ENCODE data around the gene GINM1. TPM values are rescaled to one million over a fixed set of nuclear protein-coding genes. Genes with fewer than 3 reads are reported as not detected.

GINM1 gene
- polyA plus RNA-seq, 10 donors = 40.5 to 56.7 (median 49.7) TPM

- no peak for DNase-seq
These were observed 15.2 kb downstream of the GINM1 start for GRCh38 chr6:149581349-149581748.

- DNase-seq = no peak
These were observed 20.0 kb downstream of the GINM1 start for GRCh38 chr6:149586149-149586548.

- no peak for DNase-seq
These were observed 26.8 kb downstream of the GINM1 start for GRCh38 chr6:149592983-149593382.

DNA sequence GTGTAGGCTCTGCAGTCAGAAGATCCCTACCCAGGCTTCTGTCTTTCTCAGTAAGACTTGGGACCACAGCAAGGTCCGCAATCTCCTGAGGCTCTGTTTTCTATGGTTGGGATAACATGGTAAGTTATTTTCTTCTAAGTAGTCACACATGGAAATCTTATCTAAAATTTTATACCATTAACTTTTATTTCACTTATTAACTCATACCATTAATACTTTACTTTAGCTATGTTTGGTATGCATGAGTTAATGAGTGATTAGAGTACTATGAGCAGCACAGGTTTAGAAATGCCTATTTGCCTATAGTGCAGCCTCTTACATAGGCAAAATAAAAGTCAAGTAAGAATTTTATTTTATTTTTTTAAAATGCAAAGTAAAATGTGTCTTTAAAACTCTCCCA, 27.2 kb downstream of the GINM1 start:
- DNase-seq = no peak

GRCh38 chr6:149600508-149600907, 34.3 kb downstream of the GINM1 start:
- DNase-seq = no peak

DNA sequence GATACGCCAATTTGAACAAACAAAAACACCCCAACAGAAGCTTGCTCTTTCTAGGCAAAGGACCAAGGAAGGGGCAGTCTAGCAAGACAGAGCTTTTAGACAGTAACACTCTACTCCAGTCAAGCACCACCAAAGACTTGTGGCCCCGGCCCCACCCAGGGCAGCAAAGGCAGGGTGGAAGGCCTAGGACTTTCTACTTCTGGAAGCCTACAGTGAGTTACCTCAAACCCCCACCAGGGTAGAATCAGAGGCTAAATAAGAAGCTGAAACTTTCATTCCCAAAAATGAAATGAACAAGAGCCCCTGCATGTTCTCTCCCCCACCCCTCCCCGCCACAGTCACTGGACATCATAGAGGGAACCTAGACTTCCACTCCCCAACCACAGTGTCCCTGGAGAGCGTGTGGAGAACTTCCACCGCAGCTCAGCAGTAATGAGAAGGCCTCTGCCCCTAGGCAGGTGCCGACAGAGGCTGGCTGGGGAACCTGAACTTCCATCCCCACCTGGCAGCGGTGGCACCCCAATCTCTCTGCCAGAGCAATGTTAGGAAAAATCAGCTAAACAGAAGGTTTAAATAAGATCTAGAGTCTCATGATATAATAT, 42.3 kb downstream of the GINM1 start:
- DNase-seq = no peak

DNA sequence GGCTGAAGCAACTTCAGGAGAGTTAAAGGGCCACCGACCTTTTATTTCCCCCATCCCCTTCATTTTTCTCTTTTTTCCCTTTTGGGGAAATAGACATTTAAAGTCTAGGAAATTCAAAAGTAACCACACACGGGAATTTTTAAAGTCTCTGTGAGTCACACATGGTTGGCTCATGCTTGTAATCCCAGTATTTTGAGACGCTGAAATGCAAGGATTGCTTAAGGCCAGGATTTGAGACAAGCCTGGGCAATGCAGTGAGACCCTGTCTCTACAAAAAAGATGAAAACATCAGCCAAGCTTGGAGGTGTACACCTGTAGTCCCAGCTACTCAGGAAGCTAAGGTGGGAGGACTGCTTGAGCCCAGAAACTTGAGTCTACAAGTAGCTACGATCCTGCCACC, 48.2 kb downstream of the GINM1 start:
- no peak for DNase-seq

DNA sequence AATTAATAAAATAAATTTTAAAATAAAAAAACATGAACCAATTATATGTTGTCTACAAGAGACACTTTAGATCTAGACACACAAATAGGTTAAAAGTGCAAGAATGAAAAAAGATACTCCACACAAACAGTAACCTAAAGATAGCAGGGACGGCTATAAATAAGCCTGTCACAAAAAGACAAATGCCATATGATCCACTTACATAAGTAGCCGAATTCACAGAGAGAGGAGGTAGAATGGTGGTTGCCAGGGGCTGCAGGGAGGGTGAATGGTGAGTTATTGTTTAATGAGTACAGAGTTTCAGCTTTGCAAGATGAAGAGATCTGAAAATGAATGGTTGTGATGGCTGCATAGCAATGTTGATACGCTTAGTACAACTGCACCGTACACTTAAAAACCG, 49.6 kb downstream of the GINM1 start:
- no peak for DNase-seq

DNA sequence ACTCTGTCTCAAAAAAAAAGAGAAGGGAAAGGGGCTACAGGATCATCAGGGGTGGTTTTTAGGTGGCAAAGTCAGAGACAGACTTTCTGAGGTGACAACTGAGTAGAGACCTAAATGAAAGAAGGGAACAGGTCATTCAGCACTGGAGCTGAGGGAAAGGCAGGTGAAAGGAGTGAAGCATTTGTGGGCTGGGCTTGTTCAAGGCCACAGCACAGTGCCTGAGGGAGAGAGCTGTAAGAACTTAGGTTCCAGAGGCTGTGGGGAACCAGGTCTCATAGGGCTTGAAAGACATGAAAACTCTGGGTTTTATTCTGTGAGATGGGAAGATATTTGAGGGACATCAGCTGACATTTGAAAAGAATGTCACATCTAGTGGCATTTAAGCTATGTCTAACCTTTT, 61.5 kb downstream of the GINM1 start:
- no peak for DNase-seq

DNA sequence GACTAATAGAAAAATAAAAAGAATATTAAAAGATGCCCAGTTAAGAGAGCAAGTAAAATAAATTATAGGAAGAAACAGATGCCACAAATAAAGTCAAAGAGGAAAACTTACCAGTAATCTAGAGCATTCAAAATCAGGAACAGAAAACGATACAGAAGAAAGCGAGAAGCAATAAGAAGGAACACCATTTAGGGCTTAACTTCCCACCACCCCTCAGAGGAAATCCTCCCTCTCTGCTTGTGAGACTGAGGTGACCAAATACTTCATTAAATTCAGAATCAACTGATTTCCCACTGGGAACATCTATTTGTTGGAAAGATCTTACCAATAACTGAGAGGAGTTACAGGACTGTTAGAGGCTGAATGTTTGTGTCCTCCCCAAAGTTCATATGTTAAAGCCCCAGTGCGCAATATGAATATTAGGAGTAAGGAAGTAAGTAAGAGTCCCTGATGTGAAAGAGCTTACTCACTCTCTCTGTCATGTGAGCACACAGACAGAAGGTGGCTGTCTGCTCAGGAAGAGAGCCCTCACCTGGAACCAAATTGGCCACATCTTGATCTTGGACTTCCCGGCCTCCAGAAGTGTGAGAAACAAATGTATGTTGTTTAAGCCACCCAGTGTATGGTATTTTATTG, 62.8 kb downstream of the GINM1 start:
- peak in 1 of 3 donors; percentile 2 for DNase-seq

DNA sequence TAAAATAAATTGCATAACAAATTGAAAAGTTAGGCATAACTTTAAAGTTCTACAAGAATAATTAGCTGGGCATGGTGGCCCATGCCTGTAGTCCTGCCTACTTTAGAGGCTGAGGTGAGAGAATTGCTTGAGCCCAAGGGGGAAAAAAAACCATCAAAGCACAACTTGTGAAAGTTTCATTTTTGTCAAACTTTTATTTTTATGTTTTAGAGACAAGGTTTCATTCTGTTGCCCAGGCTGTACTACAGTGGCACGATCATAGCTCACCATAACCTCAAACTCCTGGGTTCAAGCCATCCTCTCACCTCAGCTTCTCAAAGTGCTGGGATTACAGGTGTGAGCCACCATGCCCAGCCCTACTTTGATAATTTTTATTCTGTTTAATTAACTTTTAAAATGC, 68.1 kb downstream of the GINM1 start:
- no peak for DNase-seq

DNA sequence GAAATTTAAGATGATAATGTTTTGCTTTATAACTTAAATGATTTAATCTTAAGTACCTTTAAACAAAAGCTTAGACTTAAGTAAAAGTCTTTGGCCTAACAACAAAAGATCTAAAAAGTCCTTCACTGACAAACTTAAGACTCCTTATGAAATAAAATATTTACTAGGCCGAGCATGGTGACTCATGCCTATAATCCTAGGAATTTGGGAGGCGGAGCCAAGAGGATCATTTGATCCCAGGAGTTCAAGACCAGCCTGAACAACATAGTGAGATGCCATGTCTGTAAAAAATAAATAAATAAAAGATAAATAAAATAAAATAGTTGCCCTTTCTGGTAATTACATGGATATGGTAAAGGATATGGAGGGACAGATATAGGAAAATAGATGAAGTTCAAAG, 69.9 kb downstream of the GINM1 start:
- DNase-seq = no peak

Other genes starting within 250 kb of the GINM1 start
- gene TAB2, start 248.7 kb upstream of the GINM1 start, polyA plus RNA-seq (ENCODE audit: insufficient read length in 10 of 10) = 10 to 100 TPM; 51.0 to 71.2 (median 59.7) TPM
- gene SUMO4, start 166.1 kb upstream of the GINM1 start, polyA plus RNA-seq (ENCODE audit: insufficient read length in 10 of 10) = 1 to 10 TPM in 2 of 10 donors, under 1 TPM in 8; 0.21 to 1.7 (median 0.43) TPM
- gene ZC3H12D, start 81.4 kb upstream of the GINM1 start, polyA plus RNA-seq (ENCODE audit: insufficient read length in 10 of 10) = 1 to 10 TPM in 1 of 10 donors, under 1 TPM in 9; 0.09 to 1.4 (median 0.34) TPM
- gene PPIL4, start 20.3 kb upstream of the GINM1 start, polyA plus RNA-seq (ENCODE audit: insufficient read length in 10 of 10) = 10 to 100 TPM; 26.7 to 36.9 (median 33.7) TPM
- 10 to 100 TPM; 17.0 to 25.7 (median 21.2) TPM for gene KATNA1, start 82.3 kb downstream of the GINM1 start, polyA plus RNA-seq (ENCODE audit: insufficient read length in 10 of 10)
- 10 to 100 TPM; 14.2 to 24.2 (median 20.4) TPM for gene LATS1, start 151.7 kb downstream of the GINM1 start, polyA plus RNA-seq (ENCODE audit: insufficient read length in 10 of 10)
- 10 to 100 TPM; 16.5 to 25.5 (median 23.8) TPM for gene NUP43, start 180.2 kb downstream of the GINM1 start, polyA plus RNA-seq (ENCODE audit: insufficient read length in 10 of 10)
- gene PCMT1, start 183.4 kb downstream of the GINM1 start, polyA plus RNA-seq (ENCODE audit: insufficient read length in 10 of 10) = 10 to 100 TPM; 62.6 to 85.9 (median 73.1) TPM

Measured in muscle of back (tissue), 11 donors.